Stimulated activated CD4-positive, alpha-beta T cell treated with anti-CD3 and anti-CD28 coated beads, TNF-alpha, amount 100 ng/mL, for 24 hours (primary cell): ENCODE measurements around the gene MAP1LC3A.
"Not testable (repeated sequence)": the region's sequence is repeated elsewhere in the genome, so short reads cannot be mapped to it uniquely, and the experiment has no call there.

Experiments
- DNase-seq, 3 experiments: peaks; one replicate each; pipeline ENCODE4 v3.0.0-alpha.2; 2020; ENCODE audit warnings: low read depth in 3 of 3

Gene MAP1LC3A

DNA sequence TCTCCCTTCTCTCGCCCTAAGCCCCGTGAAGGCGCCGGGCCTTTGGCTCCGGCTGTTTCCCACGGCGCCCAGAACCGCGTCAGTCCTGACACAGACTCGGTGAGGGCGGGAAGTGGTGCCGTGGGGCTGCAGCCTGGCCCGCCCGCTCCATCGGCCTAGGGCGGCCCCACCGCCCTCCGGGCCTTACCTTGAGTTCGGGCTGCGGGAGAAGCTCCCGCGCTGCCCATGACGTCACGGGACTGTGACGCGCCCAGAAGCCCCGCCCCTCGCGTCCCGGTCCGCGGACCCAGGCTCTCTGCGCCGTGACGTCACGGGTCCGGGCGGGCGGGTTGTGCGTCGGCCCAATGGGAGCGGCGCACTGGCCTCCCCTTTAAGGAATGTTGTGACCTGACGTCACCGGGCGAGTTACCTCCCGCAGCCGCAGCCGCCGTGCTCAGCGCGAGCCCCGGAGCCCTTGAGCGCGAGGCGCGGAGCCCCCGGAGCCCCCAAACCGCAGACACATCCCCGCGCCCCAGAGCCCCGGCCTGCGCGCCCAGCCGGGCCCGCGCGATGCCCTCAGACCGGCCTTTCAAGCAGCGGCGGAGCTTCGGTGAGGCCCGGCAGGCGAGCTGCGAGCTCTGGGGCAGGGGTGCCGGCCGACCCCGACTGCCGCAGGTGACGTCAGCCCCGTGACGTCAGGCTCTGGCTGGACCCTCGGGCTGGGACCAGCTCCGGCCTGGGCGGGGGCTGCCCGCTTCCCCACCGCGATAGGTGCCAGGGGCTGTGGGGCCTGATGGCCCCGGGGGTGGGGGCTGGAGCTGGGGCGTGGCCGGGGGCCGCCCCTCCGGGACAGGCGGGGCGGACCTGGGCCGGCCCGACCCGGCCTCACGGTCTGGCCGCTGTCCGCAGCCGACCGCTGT, at the start of gene MAP1LC3A:
TSS of gene MAP1LC3A (plus strand) at position 399 of the 899 bp plus-strand sequence. CDS start at position 550, 151 bp downstream.
- peak; percentile 85 to 88 (median 87) for DNase-seq

DNA sequence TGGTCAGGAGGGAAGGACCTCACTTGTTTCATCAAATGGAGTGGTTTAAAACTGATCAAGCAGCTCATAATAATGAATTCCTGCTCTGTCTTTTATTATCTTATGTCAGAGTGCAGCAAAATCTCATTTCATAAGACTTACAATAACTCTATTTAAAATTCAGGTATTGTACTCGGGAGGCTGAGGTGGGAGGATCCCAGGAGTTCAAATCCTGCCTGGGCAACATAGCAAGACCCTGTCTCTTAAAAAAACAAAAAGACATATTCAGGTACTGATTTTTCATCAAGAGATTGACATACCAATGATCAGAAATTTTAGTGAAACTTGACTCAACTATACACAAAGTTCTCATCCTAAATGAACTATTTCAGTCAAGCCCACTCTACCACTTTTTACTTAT, 47.9 kb upstream of the MAP1LC3A start:
- no peak for DNase-seq

DNA sequence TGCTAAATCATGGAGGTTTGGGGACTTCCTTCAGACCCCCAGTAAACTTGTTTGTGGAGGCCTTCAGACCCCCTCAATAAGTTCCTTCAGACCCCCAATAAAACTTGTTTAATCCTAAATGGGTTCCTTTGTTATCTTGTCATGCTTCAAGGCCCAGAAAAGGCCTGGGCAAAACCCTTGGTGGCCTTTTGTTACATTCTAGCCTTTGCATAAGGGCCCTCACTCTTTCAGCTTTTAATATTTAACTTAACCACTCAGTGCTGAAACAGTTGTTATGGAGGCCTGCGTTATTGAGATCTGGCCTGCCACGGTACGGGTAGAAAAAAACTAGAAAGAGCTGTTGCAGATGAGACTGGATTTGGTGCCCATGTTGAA, 46.6 kb upstream of the MAP1LC3A start:
- no peak for DNase-seq

GRCh38 chr20:34512266-34512954, 46.1 kb upstream of the MAP1LC3A start:
- DNase-seq, result no peak

DNA sequence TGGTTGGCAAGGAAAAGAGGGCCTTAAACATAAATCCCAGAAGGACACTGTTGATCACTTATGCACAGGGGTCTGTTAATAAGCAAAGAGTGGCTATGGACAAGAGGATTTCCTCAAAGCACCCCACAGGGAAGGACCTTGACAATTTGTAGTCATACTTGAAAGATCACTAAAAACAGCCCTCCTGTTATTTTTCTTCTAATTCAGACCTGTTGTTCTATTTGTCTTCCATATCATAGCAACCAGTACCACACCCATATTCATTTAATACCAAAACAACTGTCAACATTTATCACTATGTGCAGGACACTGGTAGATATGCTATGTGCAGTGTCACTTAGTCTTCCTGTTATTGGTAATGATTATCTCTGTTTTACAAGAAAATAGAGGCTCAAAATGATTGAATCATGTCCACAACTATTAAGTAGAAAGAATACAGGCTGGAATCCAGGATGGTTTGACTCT, 45.5 kb upstream of the MAP1LC3A start:
- DNase-seq, result no peak

GRCh38 chr20:34514034-34514433, 44.5 kb upstream of the MAP1LC3A start:
- DNase-seq, result not testable (repeated sequence)

DNA sequence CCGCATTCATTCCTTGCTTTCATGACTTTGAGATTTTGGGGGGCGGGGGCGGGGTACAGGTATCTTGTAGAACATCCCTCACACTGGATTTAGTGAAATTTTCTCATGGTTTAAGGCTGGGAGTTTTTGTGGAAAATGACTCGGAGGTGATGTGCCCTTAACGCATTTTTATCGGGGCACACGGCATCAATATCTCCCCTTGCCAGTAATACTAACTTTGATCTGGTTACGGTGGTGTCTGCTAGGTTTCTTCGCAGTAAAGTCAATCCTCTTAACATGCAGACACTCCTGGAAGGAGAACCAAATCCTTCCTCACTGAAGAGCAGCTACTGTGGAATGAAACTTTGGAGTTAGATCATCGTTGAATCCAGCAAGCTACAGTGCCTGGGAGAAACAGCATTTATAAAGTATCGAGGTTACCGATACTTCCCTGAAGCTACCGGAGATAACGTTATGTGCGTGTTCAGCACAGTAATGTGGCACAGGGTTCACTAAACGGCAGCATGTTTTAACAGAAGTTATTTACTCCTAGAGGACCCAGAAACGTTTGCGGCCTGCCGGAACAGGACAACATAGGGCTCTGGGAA, 43.5 kb upstream of the MAP1LC3A start:
- no peak for DNase-seq

DNA sequence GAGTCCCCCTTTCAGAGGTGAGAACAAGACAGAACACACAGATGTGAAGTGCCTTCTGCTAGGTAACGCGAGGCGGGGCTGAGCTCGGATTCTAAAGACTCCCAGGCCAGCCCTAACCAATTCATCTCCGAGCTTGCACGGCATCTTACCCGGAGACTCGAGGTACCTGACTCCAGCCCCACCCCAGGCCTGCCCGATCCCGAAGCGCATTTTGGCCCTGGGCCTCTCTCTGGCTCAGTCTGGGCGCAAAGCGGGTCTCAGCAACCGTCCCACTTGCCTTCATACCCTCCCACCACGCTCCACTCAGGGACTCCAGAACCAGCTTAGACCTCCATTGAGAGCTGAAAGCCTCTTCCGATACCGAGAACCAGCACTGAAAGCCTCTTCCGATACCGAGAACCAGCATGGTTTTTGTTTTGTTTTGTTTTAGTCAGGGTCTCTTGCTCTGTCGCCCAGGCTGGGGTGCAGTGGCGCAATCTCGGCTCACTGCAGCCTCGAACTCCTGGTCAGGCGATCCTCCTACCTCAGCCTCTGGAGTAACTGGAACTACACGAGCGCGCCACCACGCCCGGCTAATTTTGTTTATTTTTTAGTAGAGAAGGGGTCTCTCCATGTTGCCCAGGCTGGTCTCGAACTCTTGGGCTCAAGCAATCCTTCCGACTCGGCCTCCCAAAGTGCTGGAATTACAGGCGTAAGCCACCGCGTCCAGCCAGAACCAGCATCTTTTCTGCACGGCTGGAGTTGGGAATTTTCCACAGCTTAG, 42.9 kb upstream of the MAP1LC3A start:
- peak; percentile 39 to 64 (median 54) for DNase-seq

DNA sequence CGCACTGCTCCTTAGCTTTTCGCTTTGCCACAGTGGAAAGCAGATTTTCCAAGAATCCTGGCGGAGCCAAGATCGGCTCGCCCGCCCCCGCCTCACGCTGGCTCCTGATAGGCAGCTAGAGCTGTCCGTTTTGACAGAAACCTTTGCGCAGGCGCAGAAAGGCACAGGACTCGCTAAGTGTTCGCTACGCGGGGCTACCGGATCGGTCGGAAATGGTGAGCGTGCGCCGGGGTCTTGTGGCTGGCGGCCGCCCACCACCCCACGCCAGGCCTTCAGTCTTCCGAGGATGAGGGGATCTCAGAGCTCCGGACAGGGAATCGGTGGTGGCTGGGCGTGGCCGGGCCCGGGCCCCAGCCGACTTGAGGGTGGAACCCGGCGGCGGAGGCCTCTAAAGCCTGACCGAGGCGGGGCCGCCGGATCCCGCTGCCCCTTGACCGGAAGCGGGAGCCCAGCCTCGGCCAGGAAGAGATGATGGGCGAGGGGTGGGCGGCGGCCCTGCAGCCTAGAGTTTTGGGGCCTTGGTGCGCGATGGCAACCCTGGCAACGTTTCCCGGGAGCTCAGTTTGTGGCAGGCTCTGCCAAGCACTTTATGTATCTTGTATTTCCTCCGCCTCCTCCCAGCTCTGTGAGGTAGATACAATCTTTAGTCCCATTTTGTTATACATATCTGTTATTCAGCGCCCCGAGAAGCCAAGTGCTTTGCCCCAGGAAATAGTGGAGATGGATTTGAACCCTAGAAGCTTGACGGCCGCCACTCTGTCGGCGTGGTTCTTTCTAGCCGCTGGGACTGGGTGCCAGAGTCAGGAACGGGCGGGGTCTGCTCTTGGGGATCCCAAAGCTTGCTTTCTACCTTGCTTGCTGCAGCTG, 42.0 kb upstream of the MAP1LC3A start, which contains the start of gene DYNLRB1:
TSS of gene DYNLRB1 (plus strand) at position 176 of the 867 bp plus-strand sequence. CDS start at position 213, 37 bp downstream.
- DNase-seq, result peak; percentile 89 to 95 (median 93)

DNA sequence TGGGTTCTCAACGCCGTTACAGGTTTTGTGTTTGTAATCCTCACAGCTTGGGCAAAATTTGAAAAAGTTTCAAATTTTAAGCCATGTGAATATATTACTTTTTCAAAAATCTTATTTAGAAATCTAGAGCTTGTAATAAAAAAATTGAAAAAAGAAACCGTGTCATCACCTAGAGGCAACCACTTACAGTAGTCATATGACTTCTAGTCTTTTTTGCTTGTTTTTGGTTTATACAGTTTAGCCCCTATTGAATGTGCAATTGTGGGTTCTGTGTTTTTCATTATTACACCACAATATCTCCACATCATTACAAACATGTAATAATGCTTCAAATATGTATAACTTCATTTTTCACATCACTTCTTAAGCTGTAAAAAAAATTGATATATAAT, 41.4 kb upstream of the MAP1LC3A start:
- DNase-seq, result no peak

DNA sequence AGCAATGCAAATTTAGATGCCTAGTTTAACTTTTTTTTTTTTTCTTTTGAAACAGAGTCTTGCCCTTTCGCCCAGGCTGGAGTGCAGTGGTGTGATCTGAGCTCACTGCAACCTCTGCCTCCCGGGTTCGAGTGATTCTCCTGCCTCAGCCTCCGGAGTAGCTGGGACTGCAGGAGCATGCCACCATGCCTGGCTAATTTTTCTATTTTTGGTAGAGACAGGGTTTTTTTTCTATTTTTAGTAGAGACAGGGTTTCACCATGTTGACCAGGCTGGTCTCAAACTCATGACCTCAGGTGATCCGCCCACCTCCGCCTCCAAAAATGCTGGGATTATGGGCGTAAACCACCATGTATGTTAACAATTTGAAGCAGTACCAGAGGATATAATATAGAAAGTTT, 39.7 kb upstream of the MAP1LC3A start:
- not testable (repeated sequence) for DNase-seq

DNA sequence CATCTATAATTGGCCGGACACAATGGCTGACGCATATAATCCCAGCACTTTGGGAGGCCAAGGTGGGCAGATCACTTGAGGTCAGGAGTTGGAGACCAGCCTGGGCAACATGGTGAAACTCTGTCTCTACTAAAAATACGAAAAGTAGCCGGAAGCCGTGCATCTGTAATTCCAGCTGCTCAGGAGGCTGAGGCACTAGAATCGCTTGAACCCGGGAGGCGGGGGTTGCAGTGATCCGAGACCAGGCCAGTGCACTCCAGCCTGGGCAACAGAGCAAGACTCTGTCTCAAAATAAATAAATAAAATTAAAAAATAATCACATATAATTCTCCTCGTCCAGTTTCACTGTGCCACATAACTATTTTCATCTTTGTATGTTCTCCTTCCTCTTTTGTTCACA, 38.7 kb upstream of the MAP1LC3A start:
- not testable (repeated sequence) for DNase-seq

GRCh38 chr20:34522969-34523871, 35.3 kb upstream of the MAP1LC3A start:
- peak in 1 of 3 experiments; percentile 47 for DNase-seq

DNA sequence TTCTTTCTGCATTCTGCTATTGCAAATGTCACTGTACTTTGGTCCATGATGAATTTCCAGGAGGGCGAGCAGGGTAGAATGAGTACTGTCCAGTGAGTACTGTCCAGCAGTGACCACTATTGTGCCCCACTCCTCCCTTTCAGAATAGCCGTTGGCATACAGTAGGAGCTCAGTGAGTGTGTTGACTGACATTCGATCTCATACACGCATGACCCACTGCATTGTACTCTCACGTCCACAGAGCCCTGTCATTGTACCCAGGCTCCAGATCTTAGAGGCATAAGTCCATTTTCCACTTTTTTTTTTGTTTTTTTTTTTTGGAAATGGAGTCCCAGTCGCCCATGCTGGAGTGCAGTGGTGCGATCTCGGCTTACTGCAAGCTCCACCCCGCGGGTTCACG, 34.1 kb upstream of the MAP1LC3A start:
- DNase-seq, result no peak

GRCh38 chr20:34525342-34525708, 33.2 kb upstream of the MAP1LC3A start:
- DNase-seq, result no peak

- no peak for DNase-seq
These were observed 32.7 kb upstream of the MAP1LC3A start for GRCh38 chr20:34525709-34526416.

DNA sequence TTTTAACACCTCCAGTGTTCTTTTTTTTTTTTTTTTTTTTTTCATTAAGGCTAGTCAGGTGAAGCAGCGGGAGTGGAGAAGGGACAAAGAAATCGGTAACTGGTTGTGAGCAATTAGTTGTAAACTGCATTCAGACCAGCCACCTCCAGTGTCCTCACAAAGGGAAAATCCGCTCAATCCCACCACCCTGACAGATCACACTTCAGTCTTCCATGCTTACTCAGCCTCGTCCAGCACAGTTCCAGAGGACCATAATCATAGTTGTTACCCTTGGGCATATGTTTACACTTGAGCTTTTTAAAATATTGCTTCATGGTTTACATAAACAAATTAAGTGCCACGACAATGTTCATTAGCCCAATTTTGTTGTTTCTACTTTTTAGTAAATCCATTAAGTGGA, 32.1 kb upstream of the MAP1LC3A start:
- no peak for DNase-seq

DNA sequence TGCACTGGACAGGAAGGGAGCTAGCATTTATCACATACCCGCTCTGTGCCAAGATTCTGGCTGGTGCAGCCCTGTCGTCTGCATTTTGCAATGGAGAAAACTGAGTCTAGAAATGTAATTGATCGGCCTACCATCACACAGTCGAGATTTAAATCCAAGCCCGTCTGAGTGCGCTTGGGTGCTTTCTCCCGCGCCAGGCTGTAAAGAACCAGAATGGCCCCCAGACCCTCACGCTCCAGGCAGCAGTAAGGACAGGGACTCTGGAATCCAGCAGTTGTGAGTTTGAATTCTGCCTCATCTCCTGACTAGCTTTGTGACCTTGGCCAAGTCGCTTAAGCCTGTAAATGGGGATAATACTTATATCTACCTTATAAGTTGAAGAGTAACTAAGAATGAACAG, 31.5 kb upstream of the MAP1LC3A start:
- no peak for DNase-seq

- DNase-seq, result no peak
These were observed 29.6 kb upstream of the MAP1LC3A start for GRCh38 chr20:34528921-34529297.
